ENCODE measurements around the gene PTTG1IP. TPM values are rescaled to one million over a fixed set of nuclear protein-coding genes. Genes with fewer than 3 reads are reported as not detected.

The PTTG1IP gene
- total RNA-seq, 2 donors from 2014 or later = 216 to 244 TPM

DNA sequence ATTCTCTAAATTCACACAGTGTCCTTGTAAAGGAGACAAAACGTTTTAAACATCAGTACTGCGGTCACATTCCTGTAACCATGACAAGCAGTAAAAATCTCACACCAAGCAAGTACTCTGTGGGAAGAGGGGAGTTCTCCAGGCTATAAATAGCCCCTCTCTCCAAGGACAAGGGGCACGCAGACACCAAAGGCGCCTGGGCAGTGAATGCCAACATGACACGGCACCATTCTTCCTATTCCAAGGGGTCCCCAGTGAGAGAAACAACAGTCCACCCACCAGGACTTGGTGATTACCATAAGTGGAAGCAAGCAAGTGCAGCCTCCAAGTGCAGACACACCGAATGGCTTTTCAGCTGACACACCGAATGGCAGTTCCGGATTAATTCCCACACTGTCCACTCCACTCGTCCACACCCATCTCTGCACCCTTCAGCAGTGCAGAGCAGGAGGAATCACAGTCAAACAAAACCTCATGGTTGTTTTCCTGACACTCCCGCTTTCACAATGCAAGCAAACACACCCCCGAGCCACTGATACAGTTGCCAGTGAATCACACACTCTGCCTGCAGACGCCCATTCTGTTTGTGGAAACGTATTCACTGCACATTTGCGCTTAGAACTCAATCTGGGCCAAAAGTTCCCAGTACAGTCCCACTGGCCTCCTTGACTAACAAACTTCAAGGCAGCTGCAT lies 1.8 kb downstream of the PTTG1IP start:
- TF ChIP-seq, protein P1, sequence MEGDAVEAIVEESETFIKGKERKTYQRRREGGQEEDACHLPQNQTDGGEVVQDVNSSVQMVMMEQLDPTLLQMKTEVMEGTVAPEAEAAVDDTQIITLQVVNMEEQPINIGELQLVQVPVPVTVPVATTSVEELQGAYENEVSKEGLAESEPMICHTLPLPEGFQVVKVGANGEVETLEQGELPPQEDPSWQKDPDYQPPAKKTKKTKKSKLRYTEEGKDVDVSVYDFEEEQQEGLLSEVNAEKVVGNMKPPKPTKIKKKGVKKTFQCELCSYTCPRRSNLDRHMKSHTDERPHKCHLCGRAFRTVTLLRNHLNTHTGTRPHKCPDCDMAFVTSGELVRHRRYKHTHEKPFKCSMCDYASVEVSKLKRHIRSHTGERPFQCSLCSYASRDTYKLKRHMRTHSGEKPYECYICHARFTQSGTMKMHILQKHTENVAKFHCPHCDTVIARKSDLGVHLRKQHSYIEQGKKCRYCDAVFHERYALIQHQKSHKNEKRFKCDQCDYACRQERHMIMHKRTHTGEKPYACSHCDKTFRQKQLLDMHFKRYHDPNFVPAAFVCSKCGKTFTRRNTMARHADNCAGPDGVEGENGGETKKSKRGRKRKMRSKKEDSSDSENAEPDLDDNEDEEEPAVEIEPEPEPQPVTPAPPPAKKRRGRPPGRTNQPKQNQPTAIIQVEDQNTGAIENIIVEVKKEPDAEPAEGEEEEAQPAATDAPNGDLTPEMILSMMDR (IDR thresholded peaks at IDR 0.05) = no peak
- TF ChIP-seq POLR2AphosphoS5 (IDR thresholded peaks at IDR 0.05) = no peak
- TF ChIP-seq POLR2A (IDR thresholded peaks at IDR 0.05) = no peak
- peak overlapping the region; percentile 80 to 86 for H3K27ac ChIP-seq
- H3K27me3 ChIP-seq (replicated peaks; ENCODE audit: insufficient read depth) = no peaks in the 10 kb centered on the region
- H3K36me3 ChIP-seq = no peaks in the 10 kb centered on the region
- H3K4me1 ChIP-seq (replicated peaks) = peaks cover 26% of the 10 kb centered on the region
- WGBS = 17% methylated on average over 14 of the region's 14 CpGs
- H3K9me3 ChIP-seq = no peaks in the 10 kb centered on the region
- peak; percentile 47 for DNase-seq (ENCODE audit: low spot score)
- intact Hi-C loops (cut with DNase I) = loop anchor here (5.0 kb wide), 1 partner anchor 54 kb away; the partner anchor contains the start of gene SUMO3
- peak overlapping the region; percentile 77 to 84 for H3K4me3 ChIP-seq

- Histone ChIP-seq H3K36me3 (no peaks in the 10 kb centered on the region), H3K9me3 (no peaks in the 10 kb centered on the region), H3K27ac (peak overlapping the region; percentile 80 to 86), H3K27me3 (replicated peaks; ENCODE audit: insufficient read depth) (no peaks in the 10 kb centered on the region), H3K4me3 (peak overlapping the region in 1 of 2 donors; percentile 77), H3K4me1 (replicated peaks) (peaks cover 27% of the 10 kb centered on the region)
- TF ChIP-seq POLR2AphosphoS5 (IDR thresholded peaks at IDR 0.05) (peak; percentile 73), POLR2A (IDR thresholded peaks at IDR 0.05) (no peak)
- 45% methylated on average over 10 of the region's 10 CpGs for WGBS
- intact Hi-C loops (cut with DNase I) = loop anchor here (5.0 kb wide), 1 partner anchor 54 kb away; the partner anchor contains the start of gene SUMO3
- DNase-seq (ENCODE audit: low spot score) = peak; percentile 61
Measured at GRCh38 chr21:44870748-44871495, 2.6 kb downstream of the PTTG1IP start.

DNA sequence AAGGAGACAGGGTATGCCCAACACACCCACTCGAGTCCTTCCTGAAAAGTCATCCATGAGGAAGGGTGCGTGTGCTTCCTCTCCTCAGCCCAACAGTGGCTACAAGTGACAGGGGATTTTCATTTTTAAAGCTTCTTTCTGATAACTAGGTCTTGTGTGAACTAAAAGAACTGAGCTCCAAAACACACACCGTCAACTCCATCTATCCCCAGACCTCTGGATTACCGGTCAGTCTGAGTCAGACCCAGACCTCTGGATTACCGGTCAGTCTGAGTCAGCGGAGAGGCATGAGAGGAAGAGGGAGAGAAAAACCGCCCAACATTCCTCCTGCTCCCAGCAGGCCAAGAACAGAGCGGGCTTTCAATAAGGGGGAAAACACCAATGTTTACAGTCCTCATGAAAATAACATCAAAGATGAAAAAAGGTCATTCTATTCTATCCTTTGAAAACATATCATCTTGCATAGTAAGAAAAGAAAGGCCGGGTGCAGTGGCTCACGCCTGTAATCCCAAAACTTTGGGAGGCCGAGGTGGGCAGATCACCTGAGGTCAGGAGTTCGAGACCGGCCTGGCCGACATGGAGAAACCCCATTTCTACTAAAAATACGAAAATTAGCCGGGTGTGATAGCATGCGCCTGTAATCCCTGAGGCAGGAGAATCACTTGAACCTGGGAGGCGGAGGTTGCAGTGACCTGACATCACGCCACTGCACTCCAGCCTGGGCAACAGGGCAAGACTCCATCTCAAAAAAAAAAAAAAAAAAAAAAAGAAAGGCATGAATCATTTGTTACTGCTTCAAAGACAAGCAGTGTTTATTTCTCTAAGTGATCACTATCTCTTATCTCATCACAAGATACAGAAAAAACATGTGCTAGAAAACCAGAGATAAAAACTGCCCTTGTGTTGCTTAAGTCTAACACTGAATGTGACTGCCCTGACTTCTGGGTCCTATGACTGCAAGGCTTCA lies 3.4 kb downstream of the PTTG1IP start:
- WGBS = 63% methylated on average over 19 of the region's 19 CpGs
- Histone ChIP-seq H3K27me3 (replicated peaks; ENCODE audit: insufficient read depth) (no peaks in the 10 kb centered on the region), H3K27ac (peak overlapping the region; percentile 80 to 86), H3K4me3 (no peak overlapping the region), H3K9me3 (no peaks in the 10 kb centered on the region), H3K36me3 (no peaks in the 10 kb centered on the region), H3K4me1 (replicated peaks) (peaks cover 27% of the 10 kb centered on the region)
- intact Hi-C loops (cut with DNase I) = loop anchor here (5.0 kb wide), 1 partner anchor 53 kb away; the partner anchor contains the start of gene SUMO3
- no peak for DNase-seq (ENCODE audit: low spot score)
- peak; percentile 41 for TF ChIP-seq POLR2AphosphoS5 (IDR thresholded peaks at IDR 0.05)
- TF ChIP-seq POLR2A (IDR thresholded peaks at IDR 0.05) = no peak

- Histone ChIP-seq H3K9me3 (no peaks in the 10 kb centered on the region), H3K27ac (peak overlapping the region; percentile 10 to 86), H3K4me3 (no peak overlapping the region), H3K4me1 (replicated peaks) (peaks cover 27% of the 10 kb centered on the region), H3K27me3 (replicated peaks; ENCODE audit: insufficient read depth) (no peaks in the 10 kb centered on the region), H3K36me3 (peaks cover 0 to 3% of the 10 kb centered on the region in 2 donors)
- TF ChIP-seq POLR2A (IDR thresholded peaks at IDR 0.05) (no peak), POLR2AphosphoS5 (IDR thresholded peaks at IDR 0.05) (no peak)
- TF ChIP-seq, protein P1 (IDR thresholded peaks at IDR 0.05) = no peak
- no peak for DNase-seq (ENCODE audit: low spot score)
- intact Hi-C loops (cut with DNase I) = no loop called here
- WGBS = 90% methylated on average over 7 of the region's 7 CpGs
Measured at GRCh38 chr21:44868707-44869106, 4.8 kb downstream of the PTTG1IP start.

DNA sequence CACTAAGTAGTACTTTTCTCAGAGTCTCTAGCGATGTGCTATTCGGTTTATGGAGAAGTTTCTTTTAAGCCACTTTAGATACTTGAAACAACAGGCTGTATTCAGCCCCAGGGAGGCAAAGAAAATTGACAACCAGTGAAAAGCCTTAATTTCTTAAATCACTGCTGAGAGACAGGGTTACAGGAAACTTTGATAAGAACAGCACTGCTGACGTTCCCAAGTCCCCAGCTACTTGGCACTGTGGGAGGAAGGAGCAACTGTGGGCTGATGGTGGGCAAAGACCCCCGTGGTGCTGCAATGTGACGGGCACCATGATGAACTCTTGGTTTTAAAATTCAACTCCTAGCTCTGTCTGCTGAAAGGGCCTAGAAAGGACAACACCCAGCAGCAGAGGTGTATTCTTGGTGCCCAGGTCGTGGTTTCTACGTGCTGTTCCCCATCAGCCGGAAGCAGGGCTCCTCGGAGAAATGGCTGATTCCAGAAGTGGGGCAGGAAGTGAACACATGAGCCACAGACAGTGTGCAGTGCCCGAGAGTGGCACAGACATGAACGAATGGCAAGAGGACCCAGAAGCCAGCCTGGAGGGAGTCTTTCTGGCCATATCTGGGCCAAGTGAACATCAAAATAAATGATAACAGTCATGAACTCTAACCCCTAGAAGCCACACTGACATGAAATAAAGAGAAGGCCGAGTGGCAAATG lies 5.3 kb downstream of the PTTG1IP start:
- DNase-seq (ENCODE audit: low spot score) = no peak
- peaks cover 0 to 3% of the 10 kb centered on the region in 2 donors for H3K36me3 ChIP-seq
- H3K27ac ChIP-seq = peak overlapping the region in 1 of 2 donors; percentile 10
- no peaks in the 10 kb centered on the region for H3K9me3 ChIP-seq
- H3K4me1 ChIP-seq (replicated peaks) = peaks cover 27% of the 10 kb centered on the region
- TF ChIP-seq POLR2AphosphoS5 (IDR thresholded peaks at IDR 0.05) (no peak), POLR2A (IDR thresholded peaks at IDR 0.05) (no peak)
- TF ChIP-seq, protein P1 (IDR thresholded peaks at IDR 0.05) = no peak
- no peak overlapping the region for H3K4me3 ChIP-seq
- H3K27me3 ChIP-seq (replicated peaks; ENCODE audit: insufficient read depth) = no peaks in the 10 kb centered on the region
- 77% methylated on average over 12 of the region's 12 CpGs for WGBS
- intact Hi-C loops (cut with DNase I) = no loop called here

All from prostate gland (tissue), 2 donors.